ENCODE measurements around the gene EIF2S2.

- no peak for TF ChIP-seq CTCF (IDR thresholded peaks at IDR 0.05)
- no peak for TF ChIP-seq EZH2 (IDR thresholded peaks at IDR 0.05; ENCODE audit: borderline replicate concordance, insufficient read depth, low read depth, low read length, poor library complexity, severe bottlenecking)
Measured at GRCh38 chr20:34114809-34115208, 2.8 kb upstream of the EIF2S2 start.
